Ishikawa (cell line): Measurements from ENCODE around the gene MEIS1.

ENCODE experiments used
- CEBPB ChIP-seq: IDR thresholded peaks from 2 replicates; pipeline ENCODE4 v1.6.1; 2012
- EP300 ChIP-seq: IDR thresholded peaks from 2 replicates; pipeline ENCODE4 v1.6.1; 2012; ENCODE audit warnings: borderline replicate concordance
- FOXM1 ChIP-seq: IDR thresholded peaks from 2 replicates; pipeline ENCODE4 v1.6.1; 2012; ENCODE audit warnings: low read depth, borderline replicate concordance
- TAF1 ChIP-seq: IDR thresholded peaks from 2 replicates; pipeline ENCODE4 v1.6.1; 2012; ENCODE audit warnings: low read depth, mild to moderate bottlenecking

DNA sequence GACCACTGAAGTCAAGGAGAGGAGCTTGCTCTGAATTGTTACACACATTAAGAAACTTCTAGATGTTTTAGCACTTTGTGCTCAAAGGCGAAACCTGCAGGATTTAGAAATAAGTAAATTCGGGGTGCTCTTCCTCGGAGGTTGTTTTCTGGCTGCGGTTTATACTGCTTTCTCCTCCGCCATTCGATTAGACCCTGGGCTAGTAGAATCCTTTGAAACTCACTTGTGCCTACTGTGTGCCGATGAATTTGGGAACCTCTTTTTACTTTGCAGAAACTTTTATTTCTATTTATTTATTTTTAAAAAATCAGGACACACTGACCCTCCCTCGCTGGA lies 3.5 kb downstream of the MEIS1 start:
- no peak for TF ChIP-seq EP300
- no peak for TF ChIP-seq CEBPB
- TF ChIP-seq TAF1, result no peak
- TF ChIP-seq FOXM1, result no peak
